ENCODE measurements around the gene XPO6.

Gene XPO6

GRCh38 chr16:28087675-28088300 lies 124.0 kb downstream of the XPO6 start:
- no peak for DNase-seq

GRCh38 chr16:28087140-28087660 lies 124.6 kb downstream of the XPO6 start:
- DNase-seq = no peak

GRCh38 chr16:28086186-28087139 lies 125.3 kb downstream of the XPO6 start:
- no peak for DNase-seq

GRCh38 chr16:28085389-28086171 lies 126.2 kb downstream of the XPO6 start:
- no peak for DNase-seq

- DNase-seq = no peak
Observed at GRCh38 chr16:28084209-28084608, 127.6 kb downstream of the XPO6 start.

DNA sequence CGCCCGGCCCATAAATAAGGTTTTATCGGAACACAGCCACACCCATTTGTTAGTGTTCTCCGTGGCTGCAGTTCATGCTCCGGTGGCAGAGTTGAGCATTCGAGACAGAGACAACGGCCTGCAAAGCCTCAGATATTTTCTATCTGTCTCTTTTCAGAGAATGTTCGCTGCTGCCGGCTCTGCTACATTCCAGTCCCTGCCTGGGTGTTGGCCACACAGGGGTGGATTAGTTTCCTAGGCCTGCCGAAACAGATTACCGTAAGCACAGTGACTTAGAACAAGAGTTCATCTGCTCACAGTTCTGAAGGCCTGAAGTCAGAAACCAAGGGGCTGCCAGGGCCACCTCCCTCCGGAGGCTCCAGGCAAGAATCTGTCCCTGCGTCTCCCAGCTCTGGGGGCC lies 129.1 kb downstream of the XPO6 start:
- DNase-seq = no peak

- DNase-seq = no peak
Observed at GRCh38 chr16:28081391-28081968, 130.3 kb downstream of the XPO6 start.

- no peak for DNase-seq
Observed at GRCh38 chr16:28078261-28078660, 133.5 kb downstream of the XPO6 start.

DNA sequence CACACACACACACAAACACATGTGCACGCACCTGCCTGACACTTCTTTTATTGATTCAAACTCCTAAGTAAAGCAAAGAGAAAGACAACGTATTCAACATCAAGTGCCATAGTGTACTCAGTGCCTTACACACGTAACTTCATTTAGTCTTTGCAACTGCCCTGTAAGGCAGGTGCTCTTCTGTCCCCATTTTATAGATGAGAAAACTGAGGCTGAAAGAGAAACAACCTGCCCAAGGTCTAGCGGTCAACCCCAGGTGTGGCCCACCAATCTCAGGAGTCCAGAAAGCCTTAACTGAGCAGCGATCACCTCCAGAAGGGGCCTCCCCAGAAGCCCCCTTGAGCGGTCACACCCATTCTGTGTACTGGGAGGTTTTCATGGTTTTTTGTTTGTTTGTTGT lies 137.9 kb downstream of the XPO6 start:
- no peak for DNase-seq

DNA sequence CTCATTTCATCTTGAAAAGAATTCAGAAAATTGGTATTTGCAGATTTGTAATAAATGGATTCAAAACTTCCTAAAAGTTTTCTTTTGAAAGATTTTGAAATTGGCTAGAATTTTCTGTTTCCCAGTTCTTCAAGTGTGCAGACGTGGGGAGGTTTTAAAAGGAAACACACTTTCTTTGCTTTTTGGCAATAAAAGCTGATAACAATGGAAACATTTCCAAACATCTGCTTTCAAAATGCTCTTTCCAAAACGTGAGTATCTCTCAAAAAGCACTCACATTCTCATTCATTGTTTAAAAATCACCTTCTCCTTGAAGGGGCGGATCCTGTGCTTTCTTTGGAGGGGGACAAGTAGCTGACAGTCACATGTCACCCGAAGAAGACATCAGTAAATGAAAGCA lies 139.7 kb downstream of the XPO6 start:
- DNase-seq = no peak

DNA sequence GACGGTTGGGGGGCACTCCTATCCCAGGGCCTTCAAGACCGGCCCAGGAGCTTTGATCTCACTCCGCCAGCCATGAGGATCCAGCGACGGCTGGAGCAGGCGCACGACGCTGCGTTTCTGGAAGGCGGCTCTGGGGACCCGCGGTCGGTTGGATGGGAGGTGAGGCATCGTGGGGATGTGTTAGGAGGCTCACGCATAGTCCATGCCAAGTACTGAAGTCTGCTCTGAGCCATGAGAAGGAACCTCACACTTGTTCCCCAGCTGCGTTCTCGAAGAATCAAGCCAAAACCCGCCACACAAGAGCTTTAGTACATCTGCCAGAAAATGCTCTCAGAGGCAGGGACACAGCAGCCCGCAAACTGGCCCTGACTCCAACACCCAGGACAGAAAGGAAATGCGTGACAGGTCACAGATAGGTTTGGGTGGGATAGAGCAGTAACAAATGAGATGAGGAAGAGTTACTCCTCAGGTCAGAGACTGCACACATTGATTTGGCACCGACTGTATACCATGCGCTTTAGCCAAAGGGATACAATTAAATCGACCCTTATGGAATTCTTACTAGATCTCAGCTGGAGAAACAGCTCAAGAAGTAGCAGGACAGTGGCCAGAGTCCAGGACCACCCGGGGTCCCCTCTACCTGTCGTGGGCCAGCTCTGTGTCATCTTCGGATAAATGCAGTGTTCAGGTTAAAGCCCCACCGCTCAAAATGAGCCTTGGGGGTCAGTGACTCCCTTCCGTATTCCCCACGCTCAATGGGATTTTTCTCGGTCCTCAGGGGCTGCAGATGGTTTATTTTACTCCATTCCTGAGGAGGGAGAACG lies 141.6 kb downstream of the XPO6 start:
- DNase-seq = no peak

DNA sequence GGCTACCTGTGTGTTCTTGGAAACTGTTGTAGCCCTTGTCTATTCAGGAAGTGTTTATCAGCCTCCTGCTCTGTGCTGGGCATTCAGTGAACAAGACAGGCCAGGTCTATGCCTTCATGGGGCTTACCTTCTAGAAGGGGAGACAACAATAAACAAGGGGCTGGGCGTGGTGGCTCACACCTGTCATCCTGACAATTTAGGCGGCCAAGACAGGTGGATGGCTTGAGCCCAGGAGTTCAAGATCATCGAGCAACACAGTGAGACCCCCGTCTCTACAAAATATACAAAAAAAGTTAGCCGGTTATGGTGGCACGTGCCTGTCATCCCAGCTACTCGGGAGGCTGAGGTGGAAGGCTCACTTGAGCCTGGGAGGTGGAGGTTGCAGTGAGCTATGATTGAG lies 142.8 kb downstream of the XPO6 start:
- DNase-seq = no peak

DNA sequence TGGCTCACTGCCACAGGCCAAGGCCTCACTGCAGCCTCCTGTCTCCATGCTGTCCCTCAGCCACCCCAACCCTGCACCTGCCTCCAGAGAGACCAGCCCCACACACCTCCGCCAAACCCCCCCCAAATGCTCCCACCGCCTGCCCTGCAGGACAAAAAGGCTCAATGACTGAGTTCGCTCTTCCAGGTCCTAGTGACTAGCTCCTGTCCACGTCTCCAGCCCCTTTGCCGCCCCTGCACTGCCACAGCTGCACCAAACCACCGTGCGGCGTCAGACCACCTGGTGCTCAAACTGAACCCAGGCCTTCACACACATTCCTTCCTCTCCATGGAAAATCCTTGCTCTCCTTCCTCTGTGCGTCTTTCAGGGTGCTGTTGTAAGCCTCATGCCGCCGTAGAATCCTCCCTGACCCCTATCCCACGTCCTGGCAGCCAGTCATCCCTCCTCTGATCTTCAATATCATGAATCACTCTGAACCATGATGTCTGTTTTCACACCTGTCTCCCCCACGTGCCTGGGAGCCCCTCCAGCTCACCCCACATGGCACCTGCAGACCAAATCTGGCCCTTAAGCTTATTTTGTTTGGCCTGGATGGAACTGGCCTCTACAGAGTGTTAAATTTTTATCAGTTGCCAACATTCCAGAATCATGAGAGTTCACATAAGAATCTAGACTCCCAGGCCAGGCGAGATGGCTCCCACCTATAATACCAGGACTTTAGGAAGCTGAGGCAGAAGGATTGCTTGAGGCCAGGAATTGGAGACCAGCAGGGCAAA lies 144.0 kb downstream of the XPO6 start:
- no peak for DNase-seq

DNA sequence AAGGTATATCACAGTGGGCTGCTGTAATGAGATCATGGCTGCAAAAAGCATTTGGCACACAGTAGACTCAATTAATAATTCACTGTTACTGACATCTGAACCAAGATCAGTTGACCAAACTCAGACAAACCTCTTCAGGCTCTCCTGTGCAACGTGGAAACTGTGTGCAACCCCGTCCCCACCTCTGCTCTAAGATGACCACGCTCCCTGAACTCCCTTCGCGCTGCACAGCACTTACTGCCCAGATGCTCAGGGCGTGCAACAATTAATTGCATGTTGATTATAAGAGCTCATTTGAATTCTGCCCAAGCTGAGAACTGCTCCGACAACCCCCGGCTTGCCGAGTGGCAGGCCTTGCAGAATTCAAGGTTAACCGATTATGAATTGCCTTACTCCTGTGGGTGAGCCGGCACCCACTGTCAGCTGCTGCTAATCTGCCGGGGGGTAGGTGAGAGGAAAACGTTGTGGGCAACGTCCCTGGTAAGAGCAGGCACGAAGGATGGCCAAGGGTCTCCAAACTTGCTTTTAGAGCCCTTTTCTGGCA lies 147.0 kb downstream of the XPO6 start:
- DNase-seq = no peak

DNA sequence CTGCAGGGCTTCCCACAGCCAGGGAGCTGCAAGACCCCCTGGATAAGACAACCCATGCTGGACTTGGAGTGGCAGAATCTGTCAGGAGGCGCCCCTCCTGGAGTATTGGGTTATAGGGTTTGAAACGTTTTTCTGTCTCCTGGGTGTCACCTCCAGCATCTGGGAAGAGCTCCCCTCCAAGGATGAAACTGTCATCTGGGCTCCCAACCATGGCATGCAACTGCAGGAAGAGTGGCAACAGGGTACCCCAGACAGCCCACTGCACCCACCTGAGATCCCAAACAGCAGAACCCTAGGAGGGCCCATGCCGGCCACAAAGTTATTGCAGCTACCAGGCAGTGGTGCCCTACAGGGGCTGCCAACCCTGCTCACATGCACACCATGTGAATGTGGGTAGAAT lies 147.6 kb downstream of the XPO6 start:
- DNase-seq = no peak

DNA sequence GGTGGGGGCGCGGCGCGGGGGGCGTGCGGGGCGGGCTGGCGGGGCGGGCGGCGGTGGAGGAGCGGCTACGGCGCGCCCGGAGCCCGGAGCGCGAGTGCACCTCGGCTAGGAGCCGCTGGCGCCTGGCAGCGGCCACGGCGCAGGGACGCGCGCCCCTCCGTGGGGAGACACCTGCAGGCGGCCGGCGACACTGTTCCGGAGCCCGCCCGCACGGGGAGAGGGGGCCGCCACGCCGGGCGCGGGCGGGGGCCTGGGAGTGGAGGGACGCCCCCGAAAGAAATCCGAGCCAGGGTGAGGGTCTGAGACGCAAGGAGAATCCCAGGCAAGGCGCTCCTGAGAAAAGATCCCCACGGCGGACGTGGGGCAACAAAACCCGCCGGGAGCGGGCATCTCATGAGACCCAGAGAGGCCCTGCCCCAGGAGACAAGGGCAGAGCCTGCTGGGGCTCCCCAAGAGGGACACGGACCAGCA lies 148.1 kb downstream of the XPO6 start, which contains the start of gene GSG1L:
TSS of gene GSG1L (minus strand) at position 124 of the 471 bp plus-strand sequence. CDS start 290 bp downstream, outside the sequence.
- no peak for DNase-seq

DNA sequence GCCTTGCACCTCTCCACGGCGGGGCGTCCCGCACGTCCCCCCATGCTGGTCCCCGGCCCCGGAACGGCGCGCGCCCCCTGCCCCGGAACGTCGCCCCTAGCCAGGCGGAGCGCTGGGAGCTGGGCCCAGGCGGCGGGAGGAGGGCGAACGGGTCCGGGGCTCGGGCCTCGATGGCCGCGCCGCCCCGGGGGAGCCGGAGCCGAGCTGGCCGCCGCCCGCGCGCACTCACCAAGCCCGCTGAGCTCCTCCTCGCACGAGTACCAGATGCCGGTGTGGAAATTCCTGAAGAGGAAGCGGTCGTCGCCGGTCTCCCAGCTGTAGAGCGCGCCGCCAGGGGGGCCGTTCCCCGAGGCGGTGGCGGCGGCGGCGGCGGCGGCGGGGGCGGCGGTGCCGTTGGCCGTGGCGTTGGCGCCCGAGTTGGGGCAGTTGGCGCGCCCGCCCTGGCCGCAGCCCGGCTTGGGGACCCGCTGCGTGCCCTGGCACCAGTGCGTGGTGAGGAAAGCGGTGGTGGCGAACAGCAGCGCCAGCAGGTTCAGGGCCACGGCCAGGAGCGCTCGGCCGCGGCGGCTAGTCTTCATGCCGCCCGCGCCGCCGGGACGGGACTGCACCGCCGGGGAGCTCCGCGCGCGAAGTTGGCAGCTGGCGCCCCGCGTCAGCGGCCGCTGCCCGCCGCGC lies 148.8 kb downstream of the XPO6 start:
- no peak for DNase-seq

GRCh38 chr16:28062261-28062846 lies 149.4 kb downstream of the XPO6 start:
- no peak for DNase-seq

GRCh38 chr16:28061352-28062101 lies 150.2 kb downstream of the XPO6 start:
- DNase-seq = no peak

Measured in NCI-H526 treated with DMSO at 0.1 percent for 48 hours (cell line).